GM12878 (cell line): ENCODE measurements around the gene BNIP5. TPM values are rescaled to one million over a fixed set of nuclear protein-coding genes. Genes with fewer than 3 reads are reported as not detected.

Experiments used
- ATAC-seq: fragments of 200-7000 bp; cut with Tn5 transposase; 3 replicates; pipeline ENCODE4 v1.9.1; 2020; ENCODE audit warnings: mild to moderate bottlenecking, moderate library complexity
- BruUV-seq: library from RNA; stranded (reverse); fragments of 400-500 nt; replicated peaks from 2 replicates; lab custom pipeline; 2021; lab: Mats Ljungman, UMichigan
- CTCF ChIA-PET: fragments of 300-600 bp; sonication (Branson Sonifier 250); formaldehyde crosslinking; extraction: SDS; loops from one replicate; lab custom pipeline; 2021; ENCODE audit warnings: inconsistent platforms; lab: Yijun Ruan, JAX
- POLR2A ChIA-PET: fragments of 350-600 bp; formaldehyde crosslinking; extraction: SDS; loops from one replicate; lab custom pipeline; 2021; ENCODE audit warnings: inconsistent platforms; lab: Charles Lee
- RAD21 ChIA-PET: fragments of 300-600 bp; sonication (Branson Sonifier 250); formaldehyde crosslinking; loops from one replicate; lab custom pipeline; 2023; ENCODE audit warnings: antibody characterized with exemption; ENCODE audit not compliant: unreplicated experiment; lab: Charles Lee
- SMC1A ChIA-PET: fragments of 300-600 bp; sonication (Branson Sonifier 250); formaldehyde crosslinking; loops from one replicate; lab custom pipeline; 2023; ENCODE audit not compliant: unreplicated experiment, uncharacterized antibody; lab: Charles Lee
- DNase-seq: peaks from one replicate; pipeline ENCODE4 v3.0.0-alpha.2; 2011; ENCODE audit warnings: low read depth, low spot score
- FAIRE-seq: peaks from 3 replicates; lab custom pipeline; 2011; peaks lifted over from hg19 to GRCh38; lab: Jason Lieb, UNC
- H2AFZ ChIP-seq: 2 replicates; pipeline ENCODE4 v1.6.0; 2011; ENCODE audit warnings: low read depth, low read length, control low read depth; ENCODE audit not compliant: control insufficient read depth
- H3K27ac ChIP-seq: 2 replicates; pipeline ENCODE4 v1.5.1; 2011; ENCODE audit warnings: control low read depth; ENCODE audit not compliant: control insufficient read depth, insufficient read depth
- H3K27me3 ChIP-seq, 2 experiments: replicated peaks in 1 of 2; 2 replicates each; pipeline versions ENCODE4 v1.6.0 to v1.6.1; 2011; ENCODE audit warnings: low read length in 1 of 2; ENCODE audit not compliant: control insufficient read depth in 2 of 2, insufficient read depth in 2 of 2
- H3K36me3 ChIP-seq, 2 experiments: 2 replicates each; pipeline ENCODE4 v1.5.1; 2011; ENCODE audit warnings: low read length in 1 of 2; ENCODE audit not compliant: control insufficient read depth in 2 of 2, insufficient read depth in 2 of 2
- H3K4me1 ChIP-seq: 2 replicates; pipeline ENCODE4 v1.6.1; 2011; ENCODE audit warnings: mild to moderate bottlenecking, low read length, moderate library complexity, mixed read lengths; ENCODE audit not compliant: control insufficient read depth, insufficient read depth
- H3K4me2 ChIP-seq: 2 replicates; pipeline ENCODE4 v1.6.0; 2011; ENCODE audit warnings: control low read depth; ENCODE audit not compliant: control insufficient read depth, insufficient read depth
- H3K4me3 ChIP-seq: fragments of 200-600 bp; sonication (generic); 2 replicates; pipeline ENCODE4 v1.5.1; 2016
- H3K79me2 ChIP-seq: 2 replicates; pipeline ENCODE4 v1.6.0; 2011; ENCODE audit warnings: low read length; ENCODE audit not compliant: control insufficient read depth, insufficient read depth
- H3K9ac ChIP-seq: 2 replicates; pipeline ENCODE4 v1.8.0; 2011; ENCODE audit warnings: low read length, control low read depth, mixed read lengths; ENCODE audit not compliant: control insufficient read depth, insufficient read depth
- H3K9me3 ChIP-seq: replicated peaks from 3 replicates; pipeline ENCODE4 v1.5.1; 2011; ENCODE audit warnings: mild to moderate bottlenecking, low read length; ENCODE audit not compliant: control insufficient read depth, insufficient read depth
- H4K20me1 ChIP-seq: 2 replicates; pipeline ENCODE4 v1.6.0; 2011; ENCODE audit not compliant: control insufficient read depth, insufficient read depth
- ATF2 ChIP-seq: IDR thresholded peaks from 2 replicates; pipeline ENCODE4 v1.6.1; 2012; ENCODE audit warnings: low read length, inconsistent platforms
- BHLHE40 ChIP-seq, 2 experiments: fragments of 450-650 bp in 1 of 2; IDR thresholded peaks; 2 replicates each; pipeline ENCODE4 v1.6.1; 2011 to 2017; ENCODE audit warnings: low read depth in 2 of 2, borderline replicate concordance in 1 of 2, improper control_type of control experiment in 1 of 2, low read length in 1 of 2, mild to moderate bottlenecking in 1 of 2
- CBX3 ChIP-seq: fragments of 200-600 bp; sonication (generic); IDR thresholded peaks from 2 replicates; pipeline ENCODE4 v1.6.1; 2016; ENCODE audit warnings: low read depth, borderline replicate concordance
- CBX5 ChIP-seq: sonication (generic); IDR thresholded peaks from 2 replicates; pipeline ENCODE4 v1.6.1; 2016; ENCODE audit warnings: low read depth, moderate library complexity, mild to moderate bottlenecking, inconsistent platforms
- CHD2 ChIP-seq: IDR thresholded peaks from 2 replicates; pipeline ENCODE4 v1.6.1; 2011; ENCODE audit warnings: low read depth, low read length, improper control_type of control experiment, borderline replicate concordance
- EP300 ChIP-seq, 2 experiments: fragments of 150-350 bp in 1 of 2; IDR thresholded peaks; 2 replicates each; pipeline ENCODE4 v1.6.1; 2011 to 2012; ENCODE audit warnings: low read depth in 2 of 2, low read length in 2 of 2, borderline replicate concordance in 1 of 2, improper control_type of control experiment in 1 of 2, inconsistent platforms in 1 of 2; ENCODE audit not compliant: control insufficient read depth in 1 of 2
- FOS ChIP-seq: IDR thresholded peaks from 3 replicates; pipeline ENCODE4 v1.6.1; 2011; ENCODE audit warnings: borderline replicate concordance; ENCODE audit not compliant: insufficient read length; ENCODE audit errors: extremely low read depth
- HCFC1 ChIP-seq: fragments of 150-350 bp; IDR thresholded peaks from 2 replicates; pipeline ENCODE4 v1.6.1; 2014; ENCODE audit warnings: low read length
- KDM1A ChIP-seq: fragments of 200-600 bp; sonication (generic); IDR thresholded peaks from 2 replicates; pipeline ENCODE4 v1.6.1; 2016; ENCODE audit warnings: borderline replicate concordance
- LARP7 ChIP-seq: fragments of 450-650 bp; IDR thresholded peaks from 2 replicates; pipeline ENCODE4 v1.6.1; 2017; ENCODE audit warnings: mild to moderate bottlenecking
- MLLT1 ChIP-seq: fragments of 450-650 bp; IDR thresholded peaks from 2 replicates; pipeline ENCODE4 v1.6.1; 2016; ENCODE audit warnings: mild to moderate bottlenecking
- NR2C1 ChIP-seq: fragments of 450-650 bp; IDR thresholded peaks from 2 replicates; pipeline ENCODE4 v1.6.1; 2017; ENCODE audit warnings: antibody characterized with exemption, mild to moderate bottlenecking, moderate library complexity
- POLR2AphosphoS5 ChIP-seq: IDR thresholded peaks from 2 replicates; pipeline ENCODE4 v1.6.1; 2011; ENCODE audit warnings: mild to moderate bottlenecking, low read length, inconsistent platforms
- RELA ChIP-seq: fragments of 450-650 bp; IDR thresholded peaks from 2 replicates; pipeline ENCODE4 v1.8.0; 2014; ENCODE audit warnings: borderline replicate concordance; ENCODE audit not compliant: partially characterized antibody
- RFX5 ChIP-seq: IDR thresholded peaks from 2 replicates; pipeline ENCODE4 v1.6.1; 2011; ENCODE audit warnings: low read depth, low read length, improper control_type of control experiment
- SUPT20H ChIP-seq: IDR thresholded peaks from 2 replicates; pipeline ENCODE4 v1.6.1; 2011; ENCODE audit warnings: low read depth, mild to moderate bottlenecking, low read length, moderate library complexity, borderline replicate concordance; ENCODE audit not compliant: control insufficient read depth
- TCF12 ChIP-seq: IDR thresholded peaks from 2 replicates; pipeline ENCODE4 v1.6.1; 2011; ENCODE audit warnings: low read depth, mild to moderate bottlenecking, low read length
- ZNF384 ChIP-seq: IDR thresholded peaks from 2 replicates; pipeline ENCODE4 v1.6.1; 2012; ENCODE audit warnings: low read depth, mild to moderate bottlenecking, low read length, improper control_type of control experiment, borderline replicate concordance
- ZNF622 ChIP-seq: fragments of 450-650 bp; IDR thresholded peaks from 2 replicates; pipeline ENCODE4 v1.6.1; 2017; ENCODE audit warnings: mild to moderate bottlenecking, inconsistent platforms
- WGBS: methylation state at CpG from one replicate; pipeline ENCODE4 v1.1.6; 2016; ENCODE audit warnings: low lambda C conversion rate; ENCODE audit not compliant: insufficient replicate concordance, insufficient coverage; ENCODE audit errors: missing lambda C conversion rate; 5-methylcytosine and 5-hydroxymethylcytosine counted together
- in situ Hi-C: fragments of 300-500 bp; cut with MboI; formaldehyde crosslinking; loops from 9 replicates; pipeline ENCODE4 v1.14.3; 2018; ENCODE audit warnings: mixed read lengths
- intact Hi-C: fragments of 100-400 bp; cut with micrococcal nuclease; formaldehyde crosslinking; loops from one replicate; pipeline ENCODE4 v1.14.2; 2022; ENCODE audit not compliant: unreplicated experiment
- polyA plus RNA-seq, 11 experiments: library from polyadenylated mRNA; depleted of rRNA in 4 of 11; unstranded in 6 of 11; stranded (reverse) in 5 of 11; fragments of >200 nt; fragmentation: Nextera tagmentation in 4 of 11; fragmentation: Illumina TruSeq in 1 of 11; extraction: Ambion mirVana in 4 of 11; extraction: Trizol in 1 of 11; gene quantifications; 1 replicate in 1 of 11; 2 replicates in 10 of 11; pipeline versions ENCODE4 v1.2.1 to v1.2.3, GENCODE V29; 2011 to 2016; ENCODE audit warnings: inconsistent platforms in 2 of 11, missing spikeins in 2 of 11, low read depth in 1 of 11
- total RNA-seq, 4 experiments: library from RNA; depleted of rRNA in 3 of 4; stranded (reverse); fragments of >200 nt in 3 of 4; fragmentation: Illumina TruSeq in 1 of 4; extraction: Trizol in 1 of 4; gene quantifications; 2 replicates each; pipeline versions ENCODE4 v1.2.1 to v1.2.3, GENCODE V29; 2013 to 2021

Gene BNIP5
- total and polyA plus RNA-seq, 10 of the 15 experiments (the other 5 are each of a cell fraction or from before 2014, with no cell fraction given): 0.02 to 0.68 (median 0.05) TPM; not detected in 2

GRCh38 chr6:36277946-36278470 is 58.7 kb downstream of the BNIP5 start:
- 27% methylated on average over 2 of the region's 2 CpGs for WGBS
- in situ Hi-C loops: no loop called here
- no peak for FAIRE-seq

More at GRCh38 chr6:36277946-36278470, 58.7 kb downstream of the BNIP5 start:
- Histone ChIP-seq H3K79me2 (no peaks in the 10 kb centered on the region), H4K20me1 (no peaks in the 10 kb centered on the region), H3K4me2 (no peak overlapping the region), H3K9me3 (no peaks in the 10 kb centered on the region), H3K27me3 (peaks cover 0 to 6% of the 10 kb centered on the region in 2 experiments; a peak in 2 of 4 replicates), H3K9ac (no peak overlapping the region), H3K4me1 (peaks cover 4% of the 10 kb centered on the region; the same call in 1 of the 2 replicates), H2AFZ (no peak overlapping the region), H3K36me3 (no peaks in the 10 kb centered on the region), H3K27ac (no peak overlapping the region), H3K4me3 (no peak overlapping the region)
- RAD21 ChIA-PET: no interaction called here
- no peak for TF ChIP-seq NR2C1
- TF ChIP-seq BHLHE40 (IDR thresholded peaks at IDR 0.05; ENCODE audit: borderline replicate concordance in 1 of 2, low read depth in 2 of 2, low read length in 1 of 2): no peak
- no peak for TF ChIP-seq LARP7
- TF ChIP-seq ZNF384: no peak
- no peak for TF ChIP-seq CBX5
- TF ChIP-seq KDM1A: no peak
- TF ChIP-seq POLR2AphosphoS5: no peak
- TF ChIP-seq ATF2: no peak
- TF ChIP-seq HCFC1: no peak
- TF ChIP-seq EP300 (IDR thresholded peaks at IDR 0.05; ENCODE audit: borderline replicate concordance in 1 of 2, control insufficient read depth in 1 of 2, low read depth in 2 of 2, low read length in 2 of 2): no peak
- no peak for TF ChIP-seq ZNF622
- TF ChIP-seq FOS: no peak
- no peak for TF ChIP-seq TCF12
- no peak for TF ChIP-seq CHD2
- TF ChIP-seq SUPT20H: no peak
- no peak for TF ChIP-seq MLLT1
- TF ChIP-seq CBX3: no peak
- no peak for TF ChIP-seq RFX5
- TF ChIP-seq RELA: no peak
- no peak for ATAC-seq
- SMC1A ChIA-PET: no interaction called here
- no TSS peak for BruUV-seq
- intact Hi-C loops: no loop called here
- no peak for DNase-seq
- POLR2A ChIA-PET: no interaction called here
- CTCF ChIA-PET: no interaction called here
